Measurements from ENCODE around the gene SLC27A2. TPM values are rescaled to one million over a fixed set of nuclear protein-coding genes. Genes with fewer than 3 reads are reported as not detected.

SLC27A2 gene
- total RNA-seq, 1 donor from 2014 or later: 0.86 TPM

GRCh38 chr15:50225938-50226337 is 43.9 kb downstream of the SLC27A2 start:
- no peak for DNase-seq (ENCODE audit: low read depth, low spot score)
- Mint-ChIP-seq H3K27ac (ENCODE audit: unreplicated experiment) (no peak overlapping the region), H3K4me1 (peaks cover 3% of the 10 kb centered on the region), H3K9me3 (no peaks in the 10 kb centered on the region), H3K36me3 (ENCODE audit: low read depth) (no peaks in the 10 kb centered on the region), H3K27me3 (ENCODE audit: low read depth) (no peaks in the 10 kb centered on the region), H3K4me3 (no peak overlapping the region)
- TF ChIP-seq CTCF (conservative IDR thresholded peaks at IDR 0.05): no peak

GRCh38 chr15:50227076-50227475 is 45.1 kb downstream of the SLC27A2 start:
- H3K27ac Mint-ChIP-seq (ENCODE audit: unreplicated experiment): no peak overlapping the region

GRCh38 chr15:50228866-50229265 is 46.9 kb downstream of the SLC27A2 start:
- Mint-ChIP-seq H3K36me3 (ENCODE audit: low read depth) (no peaks in the 10 kb centered on the region), H3K27ac (ENCODE audit: unreplicated experiment) (no peak overlapping the region), H3K27me3 (ENCODE audit: low read depth) (no peaks in the 10 kb centered on the region), H3K9me3 (no peaks in the 10 kb centered on the region), H3K4me3 (no peak overlapping the region), H3K4me1 (no peaks in the 10 kb centered on the region)
- DNase-seq (ENCODE audit: low read depth, low spot score): no peak
- TF ChIP-seq CTCF (conservative IDR thresholded peaks at IDR 0.05): no peak

More at GRCh38 chr15:50227076-50227475, 45.1 kb downstream of the SLC27A2 start:
- no peaks in the 10 kb centered on the region for H3K9me3 Mint-ChIP-seq
- no peak overlapping the region for H3K4me3 Mint-ChIP-seq
- no peak for DNase-seq (ENCODE audit: low read depth, low spot score)
- no peak for TF ChIP-seq CTCF (conservative IDR thresholded peaks at IDR 0.05)
- H3K27me3 Mint-ChIP-seq (ENCODE audit: low read depth): no peaks in the 10 kb centered on the region
- H3K4me1 Mint-ChIP-seq: peaks cover 2% of the 10 kb centered on the region
- no peaks in the 10 kb centered on the region for H3K36me3 Mint-ChIP-seq (ENCODE audit: low read depth)

- Mint-ChIP-seq H3K4me3 (no peak overlapping the region), H3K36me3 (ENCODE audit: low read depth) (no peaks in the 10 kb centered on the region), H3K27ac (ENCODE audit: unreplicated experiment) (no peak overlapping the region), H3K9me3 (no peaks in the 10 kb centered on the region), H3K27me3 (ENCODE audit: low read depth) (no peaks in the 10 kb centered on the region), H3K4me1 (no peaks in the 10 kb centered on the region)
- TF ChIP-seq CTCF (conservative IDR thresholded peaks at IDR 0.05): no peak
- DNase-seq (ENCODE audit: low read depth, low spot score): no peak
Measured at GRCh38 chr15:50229336-50229735, 47.3 kb downstream of the SLC27A2 start.

GRCh38 chr15:50231761-50232160 is 49.8 kb downstream of the SLC27A2 start:
- no peak overlapping the region for H3K27ac Mint-ChIP-seq (ENCODE audit: unreplicated experiment)
- DNase-seq (ENCODE audit: low read depth, low spot score): no peak
- peaks cover 14% of the 10 kb centered on the region for H3K4me1 Mint-ChIP-seq
- H3K9me3 Mint-ChIP-seq: no peaks in the 10 kb centered on the region
- no peak for TF ChIP-seq CTCF (conservative IDR thresholded peaks at IDR 0.05)
- H3K27me3 Mint-ChIP-seq (ENCODE audit: low read depth): no peaks in the 10 kb centered on the region
- H3K36me3 Mint-ChIP-seq (ENCODE audit: low read depth): no peaks in the 10 kb centered on the region
- H3K4me3 Mint-ChIP-seq: no peak overlapping the region

- H3K4me3 Mint-ChIP-seq: no peak overlapping the region
- no peak for DNase-seq (ENCODE audit: low read depth, low spot score)
- no peak overlapping the region for H3K27ac Mint-ChIP-seq (ENCODE audit: unreplicated experiment)
- no peak for TF ChIP-seq CTCF (conservative IDR thresholded peaks at IDR 0.05)
- H3K36me3 Mint-ChIP-seq (ENCODE audit: low read depth): no peaks in the 10 kb centered on the region
- H3K27me3 Mint-ChIP-seq (ENCODE audit: low read depth): no peaks in the 10 kb centered on the region
- H3K4me1 Mint-ChIP-seq: peaks cover 14% of the 10 kb centered on the region
- H3K9me3 Mint-ChIP-seq: no peaks in the 10 kb centered on the region
Measured at GRCh38 chr15:50232791-50233190, 50.8 kb downstream of the SLC27A2 start.

Measured in neural crest cell (in vitro differentiated cells).